Activated CD4-positive, alpha-beta memory T cell treated with anti-CD3 and anti-CD28 coated beads, Interleukin-2, amount 10 ng/mL, durations not matched to agents 7 days and 5 days (primary cell): ENCODE measurements around the gene ARMH2. TPM values are rescaled to one million over a fixed set of nuclear protein-coding genes. Genes with fewer than 3 reads are reported as not detected.

Experiments used
- CTCF ChIA-PET: fragments of 350-600 bp; sonication (Branson Sonifier 250); formaldehyde crosslinking; loops from one replicate; lab custom pipeline; 2021; ENCODE audit warnings: antibody characterized with exemption, inconsistent platforms; lab: Charles Lee
- POLR2A ChIA-PET: fragments of 350-600 bp; sonication (Branson Sonifier 250); formaldehyde crosslinking; loops from one replicate; lab custom pipeline; 2021; ENCODE audit warnings: antibody characterized with exemption; lab: Charles Lee
- DNase-seq: peaks from one replicate; pipeline ENCODE4 v3.0.0-alpha.2; 2020
- H3K27ac Mint-ChIP-seq: one replicate; pipeline ENCODE4 v1.8.0; 2021; ENCODE audit warnings: mild to moderate bottlenecking, mixed read lengths
- H3K27me3 Mint-ChIP-seq: one replicate; pipeline ENCODE4 v1.8.0; 2021; ENCODE audit warnings: mixed read lengths
- H3K36me3 Mint-ChIP-seq: one replicate; pipeline ENCODE4 v1.8.0; 2021; ENCODE audit warnings: low read depth, mixed read lengths
- H3K4me1 Mint-ChIP-seq: one replicate; pipeline ENCODE4 v1.8.0; 2021; ENCODE audit warnings: mixed read lengths
- H3K4me3 Mint-ChIP-seq: one replicate; pipeline ENCODE4 v1.8.0; 2021; ENCODE audit warnings: mild to moderate bottlenecking, mixed read lengths
- H3K9me3 Mint-ChIP-seq: one replicate; pipeline ENCODE4 v1.8.0; 2021; ENCODE audit warnings: mixed read lengths
- total RNA-seq, 2 experiments: library from RNA; stranded (reverse); gene quantifications; one replicate each; pipeline ENCODE4 v1.2.3, GENCODE V29; 2021

Gene ARMH2
- 1 to 10 TPM; 1.2 to 1.5 TPM for total RNA-seq

GRCh38 chr6:24798740-24799540 is at the start of gene ARMH2:
TSS of gene ARMH2 (minus strand) at chr6:24798917. CDS start at chr6:24798857, 60 bp downstream.
- H3K4me1 Mint-ChIP-seq: peaks cover 6% of the 10 kb centered on the region
- H3K36me3 Mint-ChIP-seq: peaks cover 30% of the 10 kb centered on the region
- peak within 1 kb of the TSS; percentile 21 for H3K27ac Mint-ChIP-seq
- DNase-seq: no peak
- no peaks in the 10 kb centered on the region for H3K27me3 Mint-ChIP-seq
- ChIA-PET CTCF (no interaction called here), POLR2A (interaction anchor here (0.6 to 3.0 kb wide), 4 partner anchors 10 to 54 kb away, joined by 3 to 8 read pairs (median 4); partner anchors contain the start of gene GMNN)
- H3K4me3 Mint-ChIP-seq: no peak within 1 kb of the TSS
- no peaks in the 10 kb centered on the region for H3K9me3 Mint-ChIP-seq

GRCh38 chr6:24848461-24848860 is 49.7 kb upstream of the ARMH2 start:
- Mint-ChIP-seq H3K4me1 (peaks cover 15% of the 10 kb centered on the region), H3K27me3 (no peaks in the 10 kb centered on the region), H3K27ac (peak overlapping the region; percentile 18), H3K9me3 (no peaks in the 10 kb centered on the region), H3K36me3 (peaks cover 90% of the 10 kb centered on the region), H3K4me3 (no peak overlapping the region)
- DNase-seq: no peak
- POLR2A ChIA-PET: no interaction called here
- CTCF ChIA-PET: interaction anchor here (1.7 kb wide), 1 partner anchor 169 kb away, joined by 5 read pairs; no protein-coding TSS in a partner anchor

- Mint-ChIP-seq H3K4me3 (no peak overlapping the region), H3K27me3 (no peaks in the 10 kb centered on the region), H3K36me3 (peaks cover 91% of the 10 kb centered on the region), H3K9me3 (no peaks in the 10 kb centered on the region), H3K27ac (no peak overlapping the region), H3K4me1 (peaks cover 17% of the 10 kb centered on the region)
- ChIA-PET POLR2A (interaction anchor here (1.0 to 1.1 kb wide), 2 partner anchors 8 to 88 kb away, joined by 3 to 5 read pairs; partner anchors contain the start of gene RIPOR2), CTCF (interaction anchor here (0.9 to 1.4 kb wide), 3 partner anchors 9 to 172 kb away, joined by 3 to 6 read pairs (median 3); no protein-coding TSS in a partner anchor)
- no peak for DNase-seq
Measured at GRCh38 chr6:24847402-24847801, 48.7 kb upstream of the ARMH2 start.

- Mint-ChIP-seq H3K27ac (no peak overlapping the region), H3K27me3 (no peaks in the 10 kb centered on the region), H3K36me3 (peaks cover 96% of the 10 kb centered on the region), H3K4me3 (no peak overlapping the region), H3K9me3 (no peaks in the 10 kb centered on the region), H3K4me1 (peaks cover 30% of the 10 kb centered on the region)
- DNase-seq: no peak
- ChIA-PET CTCF (no interaction called here), POLR2A (interaction anchor here (0.9 to 1.3 kb wide), 2 partner anchors 12 to 172 kb away, joined by 3 read pairs; no protein-coding TSS in a partner anchor)
Measured at GRCh38 chr6:24845578-24845977, 46.9 kb upstream of the ARMH2 start.

GRCh38 chr6:24844903-24845302 is 46.2 kb upstream of the ARMH2 start:
- POLR2A ChIA-PET: interaction anchor here (1.3 kb wide), 1 partner anchor 173 kb away, joined by 3 read pairs; no protein-coding TSS in a partner anchor
- Mint-ChIP-seq H3K9me3 (no peaks in the 10 kb centered on the region), H3K4me1 (peaks cover 37% of the 10 kb centered on the region)

GRCh38 chr6:24844061-24844460 is 45.3 kb upstream of the ARMH2 start:
- no peaks in the 10 kb centered on the region for H3K9me3 Mint-ChIP-seq
- H3K27ac Mint-ChIP-seq: no peak overlapping the region
- H3K4me1 Mint-ChIP-seq: peaks cover 40% of the 10 kb centered on the region
- H3K36me3 Mint-ChIP-seq: peaks cover 94% of the 10 kb centered on the region
- no peak for DNase-seq
- ChIA-PET POLR2A (interaction anchor here (0.9 to 1.2 kb wide), 2 partner anchors 12 to 89 kb away, joined by 3 to 6 read pairs; no protein-coding TSS in a partner anchor), CTCF (interaction anchor here (1.2 to 1.5 kb wide), 3 partner anchors 12 to 227 kb away, joined by 3 to 6 read pairs (median 5); no protein-coding TSS in a partner anchor)
- no peaks in the 10 kb centered on the region for H3K27me3 Mint-ChIP-seq
- H3K4me3 Mint-ChIP-seq: no peak overlapping the region

More at GRCh38 chr6:24844903-24845302, 46.2 kb upstream of the ARMH2 start:
- H3K36me3 Mint-ChIP-seq: peaks cover 94% of the 10 kb centered on the region
- CTCF ChIA-PET: interaction anchor here (1.4 to 1.5 kb wide), 2 partner anchors 11 to 226 kb away, joined by 3 to 5 read pairs; no protein-coding TSS in a partner anchor
- H3K4me3 Mint-ChIP-seq: no peak overlapping the region
- no peak for DNase-seq
- peak overlapping the region; percentile 36 for H3K27ac Mint-ChIP-seq
- H3K27me3 Mint-ChIP-seq: no peaks in the 10 kb centered on the region

GRCh38 chr6:24840187-24840586 is 41.5 kb upstream of the ARMH2 start:
- Mint-ChIP-seq H3K27me3 (no peaks in the 10 kb centered on the region), H3K4me1 (peaks cover 49% of the 10 kb centered on the region)

GRCh38 chr6:24838994-24839393 is 40.3 kb upstream of the ARMH2 start:
- DNase-seq: no peak
- peaks cover 4% of the 10 kb centered on the region for H3K9me3 Mint-ChIP-seq
- peaks cover 58% of the 10 kb centered on the region for H3K4me1 Mint-ChIP-seq
- H3K36me3 Mint-ChIP-seq: peaks cover 92% of the 10 kb centered on the region
- peak overlapping the region; percentile 5 for H3K27ac Mint-ChIP-seq
- POLR2A ChIA-PET: no interaction called here
- H3K4me3 Mint-ChIP-seq: no peak overlapping the region
- CTCF ChIA-PET: interaction anchor here (0.7 kb wide), 1 partner anchor 204 kb away, joined by 4 read pairs; no protein-coding TSS in a partner anchor
- H3K27me3 Mint-ChIP-seq: no peaks in the 10 kb centered on the region

More at GRCh38 chr6:24840187-24840586, 41.5 kb upstream of the ARMH2 start:
- Mint-ChIP-seq H3K27ac (peak overlapping the region; percentile 5), H3K9me3 (peaks cover 1% of the 10 kb centered on the region), H3K4me3 (no peak overlapping the region), H3K36me3 (peaks cover 88% of the 10 kb centered on the region)
- DNase-seq: no peak
- CTCF ChIA-PET: no interaction called here
- POLR2A ChIA-PET: no interaction called here

- CTCF ChIA-PET: no interaction called here
- POLR2A ChIA-PET: no interaction called here
- Mint-ChIP-seq H3K4me3 (no peak overlapping the region), H3K27ac (no peak overlapping the region), H3K27me3 (no peaks in the 10 kb centered on the region), H3K9me3 (peaks cover 4% of the 10 kb centered on the region), H3K36me3 (peaks cover 92% of the 10 kb centered on the region), H3K4me1 (peaks cover 64% of the 10 kb centered on the region)
- no peak for DNase-seq
Measured at GRCh38 chr6:24838081-24838480, 39.4 kb upstream of the ARMH2 start.

GRCh38 chr6:24836109-24836508 is 37.4 kb upstream of the ARMH2 start:
- POLR2A ChIA-PET: interaction anchor here (0.7 kb wide), 1 partner anchor 90 kb away, joined by 3 read pairs; no protein-coding TSS in a partner anchor
- Mint-ChIP-seq H3K4me1 (peaks cover 51% of the 10 kb centered on the region), H3K4me3 (no peak overlapping the region), H3K9me3 (peaks cover 4% of the 10 kb centered on the region), H3K27me3 (no peaks in the 10 kb centered on the region), H3K36me3 (peaks cover 92% of the 10 kb centered on the region), H3K27ac (peak overlapping the region; percentile 4)
- CTCF ChIA-PET: no interaction called here
- DNase-seq: no peak

- Mint-ChIP-seq H3K36me3 (peaks cover 86% of the 10 kb centered on the region), H3K27ac (peak overlapping the region; percentile 63), H3K4me1 (peaks cover 30% of the 10 kb centered on the region), H3K27me3 (no peaks in the 10 kb centered on the region), H3K4me3 (peak overlapping the region; percentile 7), H3K9me3 (peaks cover 4% of the 10 kb centered on the region)
- DNase-seq: no peak
- POLR2A ChIA-PET: interaction anchor here (0.8 to 0.9 kb wide), 2 partner anchors 12 to 194 kb away, joined by 3 read pairs; no protein-coding TSS in a partner anchor
- CTCF ChIA-PET: interaction anchor here (0.7 to 3.8 kb wide), 3 partner anchors 48 to 237 kb away, joined by 3 to 13 read pairs (median 5); no protein-coding TSS in a partner anchor
Measured at GRCh38 chr6:24833711-24834386, 35.1 kb upstream of the ARMH2 start.

- CTCF ChIA-PET: interaction anchor here (0.7 to 3.8 kb wide), 4 partner anchors 159 to 238 kb away, joined by 3 to 13 read pairs (median 4); no protein-coding TSS in a partner anchor
- Mint-ChIP-seq H3K36me3 (peaks cover 88% of the 10 kb centered on the region), H3K4me1 (peaks cover 26% of the 10 kb centered on the region)
Measured at GRCh38 chr6:24832794-24833193, 34.1 kb upstream of the ARMH2 start.

More at GRCh38 chr6:24832794-24833193, 34.1 kb upstream of the ARMH2 start:
- Mint-ChIP-seq H3K27ac (peak overlapping the region; percentile 16), H3K4me3 (no peak overlapping the region), H3K27me3 (no peaks in the 10 kb centered on the region), H3K9me3 (peaks cover 4% of the 10 kb centered on the region)
- DNase-seq: no peak
- POLR2A ChIA-PET: interaction anchor here (1.3 kb wide), 1 partner anchor 11 kb away, joined by 6 read pairs; no protein-coding TSS in a partner anchor
